Breast epithelium (tissue), 4 donors: Measurements from ENCODE around the gene LUC7L. TPM values are rescaled to one million over a fixed set of nuclear protein-coding genes. Genes with fewer than 3 reads are reported as not detected.
A peak's percentile ranks its signal among the peaks of the same experiment; 100 is the strongest.

ENCODE experiments used
- DNase-seq, 2 donors: peaks; one replicate each; pipeline ENCODE4 v3.0.0-alpha.2; 2019; ENCODE audit warnings: low spot score in 2 of 2
- H3K27ac ChIP-seq, 2 donors: fragments of 200-600 bp; sonication (generic) in 1 of 2; one replicate each; pipeline ENCODE4 v1.5.1; 2016 to 2019; ENCODE audit warnings: mild to moderate bottlenecking in 1 of 2
- H3K27me3 ChIP-seq, 2 donors: fragments of 200-600 bp; sonication (generic) in 1 of 2; one replicate each; pipeline versions ENCODE4 v1.5.1 to v1.6.0; 2017 to 2019; ENCODE audit warnings: control low read depth in 1 of 2, mild to moderate bottlenecking in 1 of 2
- H3K36me3 ChIP-seq: fragments of 200-600 bp; one replicate; pipeline ENCODE4 v1.5.1; 2019
- H3K4me1 ChIP-seq, 2 donors: fragments of 200-600 bp; sonication (generic); one replicate each; pipeline ENCODE4 v1.5.1; 2016 to 2019; ENCODE audit warnings: control low read depth in 1 of 2
- H3K4me3 ChIP-seq, 3 donors: fragments of 200-600 bp; sonication (generic); 1 replicate in 2 of 3; 2 replicates in 1 of 3; pipeline ENCODE4 v1.5.1; 2016 to 2019; ENCODE audit warnings: mild to moderate bottlenecking in 3 of 3, moderate library complexity in 2 of 3
- H3K9me3 ChIP-seq, 2 donors: fragments of 200-600 bp; sonication (generic) in 1 of 2; one replicate each; pipeline ENCODE4 v1.5.1; 2016 to 2019; ENCODE audit warnings: control low read depth in 1 of 2
- CTCF ChIP-seq, 3 donors: fragments of 450-650 bp; IDR thresholded peaks; one replicate each; pipeline ENCODE4 v1.5.1; 2016 to 2017; ENCODE audit warnings: antibody characterized with exemption in 3 of 3, mild to moderate bottlenecking in 3 of 3, moderate library complexity in 3 of 3
- POLR2A ChIP-seq: fragments of 450-650 bp; IDR thresholded peaks from one replicate; pipeline ENCODE4 v1.6.1; 2016; ENCODE audit warnings: antibody characterized with exemption, mild to moderate bottlenecking, moderate library complexity
- POLR2AphosphoS5 ChIP-seq, 3 donors: sonication (generic); formaldehyde crosslinking; IDR thresholded peaks; one replicate each; pipeline ENCODE4 v1.6.1; 2017; ENCODE audit warnings: antibody characterized with exemption in 3 of 3
- intact Hi-C: fragments of 100-400 bp; cut with DNase I; formaldehyde crosslinking; loops from one replicate; pipeline ENCODE4 v1.15.1; 2023; ENCODE audit warnings: low total_unique reads
- total RNA-seq, 3 donors: library from RNA; depleted of rRNA; stranded (reverse); fragments of >200 nt; gene quantifications; one replicate each; pipeline ENCODE4 v1.1.0, GENCODE V29; 2016

LUC7L gene
- total RNA-seq, 3 donors from 2014 or later: 60.6 to 135 (median 107) TPM

GRCh38 chr16:252366-253337 is 23.4 kb upstream of the LUC7L start:
- no peaks in the 10 kb centered on the region for H3K27me3 ChIP-seq
- no peaks in the 10 kb centered on the region for H3K4me1 ChIP-seq
- H3K9me3 ChIP-seq: no peaks in the 10 kb centered on the region
- no peak overlapping the region for H3K27ac ChIP-seq
- TF ChIP-seq POLR2AphosphoS5 (IDR thresholded peaks at IDR 0.05) (no peak), POLR2A (no peak), CTCF (IDR thresholded peaks at IDR 0.05) (no peak)
- intact Hi-C loops: no loop called here
- no peak for DNase-seq
- H3K4me3 ChIP-seq: peak overlapping the region in 1 of 3 donors; percentile 3
- H3K36me3 ChIP-seq: no peaks in the 10 kb centered on the region

GRCh38 chr16:249431-249830 is 20.2 kb upstream of the LUC7L start:
- no peaks in the 10 kb centered on the region for H3K36me3 ChIP-seq
- H3K27ac ChIP-seq: no peak overlapping the region
- no peaks in the 10 kb centered on the region for H3K27me3 ChIP-seq
- DNase-seq: no peak
- TF ChIP-seq CTCF (IDR thresholded peaks at IDR 0.05) (no peak), POLR2A (no peak), POLR2AphosphoS5 (IDR thresholded peaks at IDR 0.05) (no peak)
- intact Hi-C loops: no loop called here
- H3K9me3 ChIP-seq: no peaks in the 10 kb centered on the region
- H3K4me3 ChIP-seq: no peak overlapping the region
- H3K4me1 ChIP-seq: no peaks in the 10 kb centered on the region

GRCh38 chr16:247027-247426 is 17.8 kb upstream of the LUC7L start:
- no peaks in the 10 kb centered on the region for H3K4me1 ChIP-seq
- no peak for TF ChIP-seq CTCF (IDR thresholded peaks at IDR 0.05)
- TF ChIP-seq POLR2A: no peak
- no peak for TF ChIP-seq POLR2AphosphoS5 (IDR thresholded peaks at IDR 0.05)
- H3K9me3 ChIP-seq: no peaks in the 10 kb centered on the region
- H3K27me3 ChIP-seq: no peaks in the 10 kb centered on the region
- no peak overlapping the region for H3K4me3 ChIP-seq
- H3K36me3 ChIP-seq: no peaks in the 10 kb centered on the region
- intact Hi-C loops: no loop called here
- no peak overlapping the region for H3K27ac ChIP-seq
- DNase-seq: no peak

GRCh38 chr16:245105-245504 is 15.9 kb upstream of the LUC7L start:
- TF ChIP-seq CTCF (IDR thresholded peaks at IDR 0.05): no peak
- no peak for TF ChIP-seq POLR2AphosphoS5 (IDR thresholded peaks at IDR 0.05)
- TF ChIP-seq POLR2A: no peak
- no peak overlapping the region for H3K27ac ChIP-seq
- no peaks in the 10 kb centered on the region for H3K36me3 ChIP-seq
- no peaks in the 10 kb centered on the region for H3K4me1 ChIP-seq
- no peak for DNase-seq
- no peak overlapping the region for H3K4me3 ChIP-seq
- H3K27me3 ChIP-seq: no peaks in the 10 kb centered on the region
- no peaks in the 10 kb centered on the region for H3K9me3 ChIP-seq
- intact Hi-C loops: no loop called here

- Histone ChIP-seq H3K36me3 (no peaks in the 10 kb centered on the region), H3K9me3 (no peaks in the 10 kb centered on the region), H3K4me3 (no peak overlapping the region), H3K27me3 (no peaks in the 10 kb centered on the region), H3K4me1 (no peaks in the 10 kb centered on the region), H3K27ac (peak overlapping the region in 1 of 2 donors; percentile 54)
- DNase-seq: no peak
- TF ChIP-seq POLR2AphosphoS5 (IDR thresholded peaks at IDR 0.05) (no peak), CTCF (IDR thresholded peaks at IDR 0.05) (no peak), POLR2A (no peak)
- intact Hi-C loops: no loop called here
Observed at GRCh38 chr16:243348-243747, 14.1 kb upstream of the LUC7L start.
